K562 (cell line): ENCODE results near the gene AGO3. TPM values are rescaled to one million over a fixed set of nuclear protein-coding genes. Genes with fewer than 3 reads are reported as not detected.

ENCODE experiments used
- BCL6 ChIP-seq: fragments of 250-450 bp; sonication (Bioruptor Pico); IDR thresholded peaks from 2 replicates; pipeline ENCODE4 v1.4.0; 2020
- CHCHD3 ChIP-seq: fragments of 250-450 bp; sonication (Bioruptor Pico); IDR thresholded peaks from 2 replicates; pipeline ENCODE4 v2.1.2; 2022; ENCODE audit warnings: mild to moderate bottlenecking
- CSDE1 ChIP-seq, 2 experiments: fragments of 450-650 bp; IDR thresholded peaks; 2 replicates each; pipeline ENCODE4 v1.6.1; 2016; ENCODE audit warnings: mild to moderate bottlenecking in 1 of 2
- EZH2 ChIP-seq: IDR thresholded peaks from 2 replicates; pipeline ENCODE4 v1.6.1; 2012; ENCODE audit warnings: low read depth, mild to moderate bottlenecking, inconsistent platforms, low read length, borderline replicate concordance
- IFI16 ChIP-seq: fragments of 250-450 bp; sonication (Bioruptor Pico); IDR thresholded peaks from 2 replicates; pipeline ENCODE4 v2.1.2; 2022; ENCODE audit warnings: mild to moderate bottlenecking, inconsistent platforms
- L3MBTL2 ChIP-seq: fragments of 450-650 bp; IDR thresholded peaks from 2 replicates; pipeline ENCODE4 v1.6.1; 2016; ENCODE audit warnings: mild to moderate bottlenecking, moderate library complexity
- MCM7 ChIP-seq, 2 experiments: fragments of 450-650 bp; IDR thresholded peaks; 2 replicates each; pipeline ENCODE4 v1.6.1; 2016 to 2018
- MED1 ChIP-seq: sonication (generic); formaldehyde crosslinking; IDR thresholded peaks from 2 replicates; pipeline ENCODE4 v1.8.1; 2023; ENCODE audit warnings: missing genetic modification reagents, borderline replicate concordance
- NCOA1 ChIP-seq: fragments of 450-650 bp; IDR thresholded peaks from 2 replicates; pipeline ENCODE4 v1.6.1; 2016; ENCODE audit warnings: low read depth
- RAD51 ChIP-seq: fragments of 450-650 bp; IDR thresholded peaks from 2 replicates; pipeline ENCODE4 v1.7.1; 2016; ENCODE audit warnings: low read depth, mild to moderate bottlenecking, borderline replicate concordance
- SMAD1 ChIP-seq: fragments of 150-350 bp; IDR thresholded peaks from 2 replicates; pipeline ENCODE4 v1.6.1; 2014; ENCODE audit warnings: low read length, low read depth; ENCODE audit not compliant: partially characterized antibody
- SRSF3 ChIP-seq: fragments of 200-400 bp; formaldehyde crosslinking; IDR thresholded peaks from 2 replicates; pipeline ENCODE4 v1.6.1; 2016; ENCODE audit warnings: mild to moderate bottlenecking, low read length, moderate library complexity; ENCODE audit not compliant: insufficient read depth
- ZNF347 ChIP-seq: fragments of 450-650 bp; formaldehyde crosslinking; IDR thresholded peaks from 2 replicates; pipeline ENCODE4 v1.4.0; 2020; ENCODE audit warnings: low read depth, mild to moderate bottlenecking, moderate library complexity
- polyA plus RNA-seq, 8 experiments: library from polyadenylated mRNA; depleted of rRNA in 4 of 8; stranded (reverse) in 5 of 8; unstranded in 3 of 8; fragments of >200 nt; fragmentation: Nextera tagmentation in 2 of 8; fragmentation: Illumina TruSeq in 1 of 8; extraction: Ambion mirVana in 2 of 8; extraction: Trizol in 1 of 8; gene quantifications; 2 replicates each; pipeline versions ENCODE4 v1.2.1 to v1.2.3, GENCODE V29; 2011 to 2014; ENCODE audit warnings: inconsistent platforms in 1 of 8, missing spikeins in 1 of 8
- total RNA-seq, 7 experiments: library from RNA; depleted of rRNA in 6 of 7; stranded (reverse); fragments of >200 nt in 6 of 7; fragmentation: Illumina TruSeq in 2 of 7; extraction: Trizol in 2 of 7; gene quantifications; 2 replicates each; pipeline versions ENCODE4 v1.2.1 to v1.2.3, GENCODE V29; 2011 to 2021; ENCODE audit warnings: low replicate concordance in 1 of 7
- TF ChIP-seq, protein P1 (sequence below): fragments of 200-800 bp; sonication (Bioruptor generic); IDR thresholded peaks from 2 replicates; pipeline ENCODE4 v1.6.1; 2017; ENCODE audit warnings: missing genetic modification characterization, missing compliant biosample characterization
- TF ChIP-seq, protein P2 (sequence below): fragments of 200-800 bp; sonication (Bioruptor generic); IDR thresholded peaks from 2 replicates; pipeline ENCODE4 v1.6.1; 2016; ENCODE audit warnings: missing genetic modification characterization, missing compliant biosample characterization
- TF ChIP-seq, protein P3 (sequence below): sonication (generic); formaldehyde crosslinking; IDR thresholded peaks from 2 replicates; pipeline ENCODE4 v1.8.1; 2022; ENCODE audit warnings: missing genetic modification reagents
- TF ChIP-seq, protein P4 (sequence below): sonication (generic); formaldehyde crosslinking; IDR thresholded peaks from 2 replicates; pipeline ENCODE4 v1.9.0; 2022; ENCODE audit warnings: mild to moderate bottlenecking, missing genetic modification reagents
- TF ChIP-seq, protein P5 (sequence below): sonication (generic); formaldehyde crosslinking; IDR thresholded peaks from 2 replicates; pipeline ENCODE4 v1.8.1; 2023; ENCODE audit warnings: mild to moderate bottlenecking, missing genetic modification reagents

Gene AGO3
- total and polyA plus RNA-seq, 9 of the 15 experiments (the other 6 are each of a cell fraction or from before 2014, with no cell fraction given) = 4.5 to 41.5 (median 22.7) TPM

DNA sequence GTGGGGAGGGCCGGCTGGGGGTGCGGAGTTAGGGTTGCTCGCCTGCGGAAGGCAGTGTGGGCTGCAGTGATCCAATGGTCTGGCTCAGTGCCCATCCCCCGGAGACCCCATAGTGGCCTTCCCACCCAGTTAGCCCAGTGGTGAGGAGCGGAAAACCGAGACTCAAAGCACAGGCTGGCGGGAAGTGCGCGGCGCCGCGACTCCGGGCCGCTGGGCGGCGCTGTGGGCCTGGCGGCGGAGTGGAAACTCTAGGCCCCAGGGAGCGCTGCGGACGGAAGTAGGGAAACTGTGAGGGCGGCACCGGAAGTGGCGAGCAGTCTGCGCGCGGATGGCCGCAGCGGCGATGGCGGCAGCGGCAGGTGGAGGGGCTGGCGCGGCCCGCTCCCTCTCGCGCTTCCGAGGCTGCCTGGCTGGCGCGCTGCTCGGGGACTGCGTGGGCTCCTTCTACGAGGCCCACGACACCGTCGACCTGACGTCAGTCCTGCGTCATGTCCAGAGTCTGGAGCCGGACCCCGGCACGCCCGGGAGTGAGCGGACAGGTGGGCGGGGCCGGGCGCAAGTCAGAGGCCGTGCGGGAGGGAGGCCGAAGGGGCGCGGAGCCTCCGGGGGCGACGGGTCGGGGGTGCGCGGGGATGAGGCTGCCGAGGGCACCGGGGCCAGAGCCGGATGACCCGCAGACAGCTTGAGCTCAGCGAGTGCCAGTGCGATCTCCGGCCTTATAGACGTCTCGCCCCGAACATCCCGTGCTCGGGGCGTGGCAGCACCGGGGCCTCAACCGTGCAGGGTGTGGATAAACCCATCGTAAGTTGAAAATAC is 157.9 kb downstream of the AGO3 start, which contains the start of gene ADPRS (continued):
- TF ChIP-seq, protein P1, sequence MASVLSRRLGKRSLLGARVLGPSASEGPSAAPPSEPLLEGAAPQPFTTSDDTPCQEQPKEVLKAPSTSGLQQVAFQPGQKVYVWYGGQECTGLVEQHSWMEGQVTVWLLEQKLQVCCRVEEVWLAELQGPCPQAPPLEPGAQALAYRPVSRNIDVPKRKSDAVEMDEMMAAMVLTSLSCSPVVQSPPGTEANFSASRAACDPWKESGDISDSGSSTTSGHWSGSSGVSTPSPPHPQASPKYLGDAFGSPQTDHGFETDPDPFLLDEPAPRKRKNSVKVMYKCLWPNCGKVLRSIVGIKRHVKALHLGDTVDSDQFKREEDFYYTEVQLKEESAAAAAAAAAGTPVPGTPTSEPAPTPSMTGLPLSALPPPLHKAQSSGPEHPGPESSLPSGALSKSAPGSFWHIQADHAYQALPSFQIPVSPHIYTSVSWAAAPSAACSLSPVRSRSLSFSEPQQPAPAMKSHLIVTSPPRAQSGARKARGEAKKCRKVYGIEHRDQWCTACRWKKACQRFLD (CRISPR knock-in tag) = peak; percentile 88
- TF ChIP-seq SRSF3 (no peak), CSDE1 (IDR thresholded peaks at IDR 0.05) (peak in 1 of 2 experiments; percentile 65; a peak in 1 of 4 replicates), SMAD1 (peak; percentile 70), IFI16 (no peak), NCOA1 (no peak; the same call in 1 of the 2 replicates), MED1 (no peak), BCL6 (CRISPR knock-in tag) (no peak), MCM7 (IDR thresholded peaks at IDR 0.05) (no peak), ZNF347 (CRISPR knock-in tag) (no peak), CHCHD3 (no peak), RAD51 (no peak), L3MBTL2 (peak; percentile 83), EZH2 (no peak)
- TF ChIP-seq, protein P2, sequence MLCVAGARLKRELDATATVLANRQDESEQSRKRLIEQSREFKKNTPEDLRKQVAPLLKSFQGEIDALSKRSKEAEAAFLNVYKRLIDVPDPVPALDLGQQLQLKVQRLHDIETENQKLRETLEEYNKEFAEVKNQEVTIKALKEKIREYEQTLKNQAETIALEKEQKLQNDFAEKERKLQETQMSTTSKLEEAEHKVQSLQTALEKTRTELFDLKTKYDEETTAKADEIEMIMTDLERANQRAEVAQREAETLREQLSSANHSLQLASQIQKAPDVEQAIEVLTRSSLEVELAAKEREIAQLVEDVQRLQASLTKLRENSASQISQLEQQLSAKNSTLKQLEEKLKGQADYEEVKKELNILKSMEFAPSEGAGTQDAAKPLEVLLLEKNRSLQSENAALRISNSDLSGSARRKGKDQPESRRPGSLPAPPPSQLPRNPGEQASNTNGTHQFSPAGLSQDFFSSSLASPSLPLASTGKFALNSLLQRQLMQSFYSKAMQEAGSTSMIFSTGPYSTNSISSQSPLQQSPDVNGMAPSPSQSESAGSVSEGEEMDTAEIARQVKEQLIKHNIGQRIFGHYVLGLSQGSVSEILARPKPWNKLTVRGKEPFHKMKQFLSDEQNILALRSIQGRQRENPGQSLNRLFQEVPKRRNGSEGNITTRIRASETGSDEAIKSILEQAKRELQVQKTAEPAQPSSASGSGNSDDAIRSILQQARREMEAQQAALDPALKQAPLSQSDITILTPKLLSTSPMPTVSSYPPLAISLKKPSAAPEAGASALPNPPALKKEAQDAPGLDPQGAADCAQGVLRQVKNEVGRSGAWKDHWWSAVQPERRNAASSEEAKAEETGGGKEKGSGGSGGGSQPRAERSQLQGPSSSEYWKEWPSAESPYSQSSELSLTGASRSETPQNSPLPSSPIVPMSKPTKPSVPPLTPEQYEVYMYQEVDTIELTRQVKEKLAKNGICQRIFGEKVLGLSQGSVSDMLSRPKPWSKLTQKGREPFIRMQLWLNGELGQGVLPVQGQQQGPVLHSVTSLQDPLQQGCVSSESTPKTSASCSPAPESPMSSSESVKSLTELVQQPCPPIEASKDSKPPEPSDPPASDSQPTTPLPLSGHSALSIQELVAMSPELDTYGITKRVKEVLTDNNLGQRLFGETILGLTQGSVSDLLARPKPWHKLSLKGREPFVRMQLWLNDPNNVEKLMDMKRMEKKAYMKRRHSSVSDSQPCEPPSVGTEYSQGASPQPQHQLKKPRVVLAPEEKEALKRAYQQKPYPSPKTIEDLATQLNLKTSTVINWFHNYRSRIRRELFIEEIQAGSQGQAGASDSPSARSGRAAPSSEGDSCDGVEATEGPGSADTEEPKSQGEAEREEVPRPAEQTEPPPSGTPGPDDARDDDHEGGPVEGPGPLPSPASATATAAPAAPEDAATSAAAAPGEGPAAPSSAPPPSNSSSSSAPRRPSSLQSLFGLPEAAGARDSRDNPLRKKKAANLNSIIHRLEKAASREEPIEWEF (CRISPR knock-in tag) = no peak
- TF ChIP-seq, protein P3, sequence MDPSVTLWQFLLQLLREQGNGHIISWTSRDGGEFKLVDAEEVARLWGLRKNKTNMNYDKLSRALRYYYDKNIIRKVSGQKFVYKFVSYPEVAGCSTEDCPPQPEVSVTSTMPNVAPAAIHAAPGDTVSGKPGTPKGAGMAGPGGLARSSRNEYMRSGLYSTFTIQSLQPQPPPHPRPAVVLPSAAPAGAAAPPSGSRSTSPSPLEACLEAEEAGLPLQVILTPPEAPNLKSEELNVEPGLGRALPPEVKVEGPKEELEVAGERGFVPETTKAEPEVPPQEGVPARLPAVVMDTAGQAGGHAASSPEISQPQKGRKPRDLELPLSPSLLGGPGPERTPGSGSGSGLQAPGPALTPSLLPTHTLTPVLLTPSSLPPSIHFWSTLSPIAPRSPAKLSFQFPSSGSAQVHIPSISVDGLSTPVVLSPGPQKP (CRISPR knock-in tag) = 0 out of 2 replicates have a peak, but pooled peaks have one; percentile 87
- TF ChIP-seq, protein P4, sequence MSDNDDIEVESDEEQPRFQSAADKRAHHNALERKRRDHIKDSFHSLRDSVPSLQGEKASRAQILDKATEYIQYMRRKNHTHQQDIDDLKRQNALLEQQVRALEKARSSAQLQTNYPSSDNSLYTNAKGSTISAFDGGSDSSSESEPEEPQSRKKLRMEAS = peak; percentile 96
- TF ChIP-seq, protein P5, sequence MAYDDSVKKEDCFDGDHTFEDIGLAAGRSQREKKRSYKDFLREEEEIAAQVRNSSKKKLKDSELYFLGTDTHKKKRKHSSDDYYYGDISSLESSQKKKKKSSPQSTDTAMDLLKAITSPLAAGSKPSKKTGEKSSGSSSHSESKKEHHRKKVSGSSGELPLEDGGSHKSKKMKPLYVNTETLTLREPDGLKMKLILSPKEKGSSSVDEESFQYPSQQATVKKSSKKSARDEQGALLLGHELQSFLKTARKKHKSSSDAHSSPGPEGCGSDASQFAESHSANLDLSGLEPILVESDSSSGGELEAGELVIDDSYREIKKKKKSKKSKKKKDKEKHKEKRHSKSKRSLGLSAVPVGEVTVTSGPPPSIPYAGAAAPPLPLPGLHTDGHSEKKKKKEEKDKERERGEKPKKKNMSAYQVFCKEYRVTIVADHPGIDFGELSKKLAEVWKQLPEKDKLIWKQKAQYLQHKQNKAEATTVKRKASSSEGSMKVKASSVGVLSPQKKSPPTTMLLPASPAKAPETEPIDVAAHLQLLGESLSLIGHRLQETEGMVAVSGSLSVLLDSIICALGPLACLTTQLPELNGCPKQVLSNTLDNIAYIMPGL (CRISPR knock-in tag) = peak; percentile 93
